CD4-positive, alpha-beta T cell (primary cell): Measurements from ENCODE around the gene MAPKAPK3. TPM values are rescaled to one million over a fixed set of nuclear protein-coding genes. Genes with fewer than 3 reads are reported as not detected.

Experiments used
- ATAC-seq: fragments of 200-7000 bp; cut with Tn5 transposase; one replicate; pipeline ENCODE4 v1.10.0; 2022; ENCODE audit warnings: mild to moderate bottlenecking; ENCODE audit not compliant: poor library complexity
- CTCF ChIA-PET: fragments of 350-600 bp; sonication (Branson Sonifier 250); formaldehyde crosslinking; loops from one replicate; lab custom pipeline; 2021; ENCODE audit warnings: antibody characterized with exemption, inconsistent platforms; lab: Charles Lee
- POLR2A ChIA-PET: fragments of 350-600 bp; sonication (Branson Sonifier 250); formaldehyde crosslinking; loops from one replicate; lab custom pipeline; 2021; ENCODE audit warnings: antibody characterized with exemption, inconsistent platforms; lab: Charles Lee
- DNase-seq, 14 experiments: peaks; one replicate each; pipeline ENCODE4 v3.0.0-alpha.2; 2013 to 2020; ENCODE audit warnings: mixed read lengths in 2 of 14
- H3K27ac ChIP-seq, 2 donors: one replicate each; pipeline versions ENCODE4 v1.5.1 to v1.7.0; 2013; ENCODE audit warnings: low read length in 2 of 2, low read depth in 1 of 2, mild to moderate bottlenecking in 1 of 2
- H3K27me3 ChIP-seq, 2 experiments: 1 replicate in 1 of 2; 2 replicates in 1 of 2; pipeline versions ENCODE4 v1.6.1 to v1.7.0; 2013; ENCODE audit warnings: low read length in 2 of 2, control low read depth in 1 of 2, mild to moderate bottlenecking in 1 of 2, moderate library complexity in 1 of 2; ENCODE audit not compliant: insufficient read depth in 2 of 2, control insufficient read depth in 1 of 2
- H3K36me3 ChIP-seq: one replicate; pipeline ENCODE4 v1.6.1; 2013; ENCODE audit warnings: low read length, control low read depth; ENCODE audit not compliant: insufficient read depth
- H3K4me1 ChIP-seq: one replicate; pipeline ENCODE4 v1.6.1; 2013; ENCODE audit warnings: low read length, control low read depth; ENCODE audit not compliant: insufficient read depth
- H3K4me3 ChIP-seq: one replicate; pipeline ENCODE4 v1.5.1; 2013; ENCODE audit warnings: mild to moderate bottlenecking, low read length, moderate library complexity
- H3K9me3 ChIP-seq, 2 experiments: 1 replicate in 1 of 2; 2 replicates in 1 of 2; pipeline versions ENCODE4 v1.6.1 to v1.7.0; 2013; ENCODE audit warnings: low read length in 2 of 2, mild to moderate bottlenecking in 2 of 2, control low read depth in 1 of 2, moderate library complexity in 1 of 2; ENCODE audit not compliant: control insufficient read depth in 1 of 2, insufficient read depth in 1 of 2
- H3K27ac Mint-ChIP-seq: one replicate; pipeline ENCODE4 v1.8.0; 2020; ENCODE audit warnings: mixed read lengths
- H3K27me3 Mint-ChIP-seq: one replicate; pipeline ENCODE4 v1.8.0; 2021; ENCODE audit warnings: mixed read lengths
- H3K36me3 Mint-ChIP-seq: one replicate; pipeline ENCODE4 v1.8.0; 2021; ENCODE audit warnings: low read depth, mixed read lengths
- H3K4me1 Mint-ChIP-seq: one replicate; pipeline ENCODE4 v1.8.0; 2021; ENCODE audit warnings: low read depth, mixed read lengths
- H3K4me3 Mint-ChIP-seq: one replicate; pipeline ENCODE4 v1.8.0; 2020; ENCODE audit warnings: mild to moderate bottlenecking, mixed read lengths
- H3K9me3 Mint-ChIP-seq: one replicate; pipeline ENCODE4 v1.8.0; 2020; ENCODE audit warnings: mixed read lengths
- CTCF ChIP-seq: fragments of 200-600 bp; IDR thresholded peaks from one replicate; pipeline ENCODE4 v1.8.0; 2022; ENCODE audit warnings: antibody characterized with exemption, mild to moderate bottlenecking
- intact Hi-C, 2 experiments: fragments of 100-400 bp; cut with DNase I in 1 of 2; cut with micrococcal nuclease in 1 of 2; formaldehyde crosslinking; loops; one replicate each; pipeline versions ENCODE4 v1.15.1 to v1.9.0; 2023 to 2025; cut with DNase I, micrococcal nuclease
- polyA plus RNA-seq, 2 donors: library from polyadenylated mRNA; unstranded; fragments of 120-200 nt; gene quantifications; one replicate each; pipeline ENCODE4 v1.2.1, GENCODE V29; 2013
- total RNA-seq, 174 experiments: library from RNA in 2 of 174; stranded (reverse) in 2 of 174; gene quantifications; one replicate each; pipeline ENCODE4 v1.2.3 and lab custom pipeline; 2021 to 2026

The MAPKAPK3 gene
- total RNA-seq (10 to 100 TPM; 16.4 to 16.6 TPM), total RNA-seq (lab: John Stamatoyannopoulos, UW) (21.6 to 276 (median 77.6) reads per million in 172 experiments)
- polyA plus RNA-seq (2013, experiment 1 of 2), result 51.4 TPM
- 54.9 TPM for polyA plus RNA-seq (2013, experiment 2 of 2)

DNA sequence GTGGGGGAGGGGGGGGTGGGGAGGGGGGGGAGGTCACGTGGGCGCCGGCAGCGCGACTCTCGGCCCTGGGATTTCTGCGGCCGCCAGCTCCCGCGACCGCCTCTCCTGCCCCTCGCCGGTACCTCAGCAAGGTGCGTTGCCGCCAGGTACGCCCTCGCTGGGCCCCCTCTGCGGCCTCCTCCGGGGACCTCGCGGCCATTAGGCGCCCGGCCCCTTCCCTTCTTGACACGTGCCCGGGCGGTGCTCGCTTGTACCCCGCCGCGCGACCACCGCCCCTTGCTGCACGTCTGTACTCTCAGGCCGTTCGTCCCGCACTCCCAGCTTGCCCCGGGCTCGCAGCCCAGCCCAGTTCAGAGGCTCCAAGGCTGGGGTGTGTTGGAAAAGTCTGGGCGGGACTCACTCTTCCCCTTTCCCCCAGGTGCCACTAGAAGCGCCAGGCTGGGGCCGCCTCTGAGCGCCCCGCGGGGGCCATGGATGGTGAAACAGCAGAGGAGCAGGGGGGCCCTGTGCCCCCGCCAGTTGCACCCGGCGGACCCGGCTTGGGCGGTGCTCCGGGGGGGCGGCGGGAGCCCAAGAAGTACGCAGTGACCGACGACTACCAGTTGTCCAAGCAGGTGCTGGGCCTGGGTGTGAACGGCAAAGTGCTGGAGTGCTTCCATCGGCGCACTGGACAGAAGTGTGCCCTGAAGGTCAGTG lies at the start of gene MAPKAPK3:
Gene MAPKAPK3, plus strand, starts transcription at position 56 of the 696 bp plus-strand sequence. Its CDS starts 415 bp downstream, at position 471.
- Histone ChIP-seq H3K27me3 (no peaks in the 10 kb centered on the region), H3K9me3 (no peaks in the 10 kb centered on the region), H3K27ac (peak within 1 kb of the TSS; percentile 73 to 79), H3K36me3 (peaks cover 6% of the 10 kb centered on the region), H3K4me3 (peak within 1 kb of the TSS; percentile 93), H3K4me1 (peaks cover 87% of the 10 kb centered on the region)
- Mint-ChIP-seq H3K9me3 (no peaks in the 10 kb centered on the region), H3K36me3 (peaks cover 3% of the 10 kb centered on the region), H3K4me1 (peaks cover 64% of the 10 kb centered on the region), H3K27me3 (no peaks in the 10 kb centered on the region), H3K4me3 (peak within 1 kb of the TSS; percentile 92), H3K27ac (peak within 1 kb of the TSS; percentile 84)
- intact Hi-C loops, result loop anchor here (2.0 to 10.0 kb wide), 12 partner anchors 58 to 1185 kb away; partner anchors contain the start of genes MANF (in 2 of the 2), DCAF1 (in 1 of the 2) and DOCK3 (in 1 of the 2)
- ATAC-seq (peak; percentile 4), DNase-seq (peak in 5 of 14 experiments; percentile 32 to 50 (median 43))
- TF ChIP-seq CTCF, result no peak
- ChIA-PET CTCF (interaction anchor here (0.6 to 9.7 kb wide), 16 partner anchors 15 to 1183 kb away, joined by 3 to 234 read pairs (median 6); partner anchors contain the start of genes C3orf18, HEMK1 and MANF), POLR2A (interaction anchor here (0.6 to 20.8 kb wide), 18 partner anchors 9 to 883 kb away, joined by 3 to 446 read pairs (median 5); partner anchors contain the start of genes C3orf18, CYB561D2, DCAF1 and HEMK1)

GRCh38 chr3:50567386-50568167 lies 49.4 kb upstream of the MAPKAPK3 start, which contains the start of gene C3orf18:
Gene C3orf18, minus strand, starts transcription at chr3:50567747. Its CDS starts 2,048 bp downstream, at chr3:50565699.
- no peaks in the 10 kb centered on the region for H3K27me3 Mint-ChIP-seq
- POLR2A ChIA-PET, result interaction anchor here (0.8 to 13.2 kb wide), 13 partner anchors 9 to 931 kb away, joined by 3 to 446 read pairs (median 3); partner anchors contain the start of genes CISH, CYB561D2, GNAI2 and MAPKAPK3
- peaks cover 7% of the 10 kb centered on the region for H3K36me3 ChIP-seq
- H3K4me3 ChIP-seq, result peak within 1 kb of the TSS; percentile 77
- no peaks in the 10 kb centered on the region for H3K9me3 Mint-ChIP-seq
- intact Hi-C loops, result loop anchor here (2.0 to 10.0 kb wide), 7 partner anchors 50 to 1967 kb away; partner anchors contain the start of genes MANF (in 2 of the 2), DCAF1 (in 1 of the 2), NT5DC2 (in 1 of the 2) and TEX264 (in 1 of the 2)
- peak within 1 kb of the TSS; percentile 97 for H3K4me3 Mint-ChIP-seq
- H3K27ac ChIP-seq, result peak within 1 kb of the TSS; percentile 43 to 83
- H3K36me3 Mint-ChIP-seq, result peaks cover 14% of the 10 kb centered on the region
- no peaks in the 10 kb centered on the region for H3K27me3 ChIP-seq
- DNase-seq, result peak; percentile 88 to 97 (median 93)
- peak; percentile 77 for ATAC-seq
- peaks cover 63% of the 10 kb centered on the region for H3K4me1 ChIP-seq
- CTCF ChIA-PET, result interaction anchor here (1.4 to 6.8 kb wide), 2 partner anchors 25 to 45 kb away, joined by 4 to 234 read pairs; partner anchors contain the start of genes CISH and MAPKAPK3
- TF ChIP-seq CTCF, result no peak
- peaks cover 62% of the 10 kb centered on the region for H3K4me1 Mint-ChIP-seq
- no peaks in the 10 kb centered on the region for H3K9me3 ChIP-seq
- peak within 1 kb of the TSS; percentile 89 for H3K27ac Mint-ChIP-seq
